UCSD-AML1 (cell line): ENCODE measurements around the gene AOPEP.

ENCODE experiments used
- DNase-seq: peaks from one replicate; lab custom pipeline; 2025; ENCODE audit not compliant: unreplicated experiment; lab: John Stamatoyannopoulos, UW

AOPEP gene

GRCh38 chr9:95125652-95126051, 399.2 kb downstream of the AOPEP start:
- no peak for DNase-seq

- DNase-seq = no peak
Observed at GRCh38 chr9:95126739-95127138, 400.2 kb downstream of the AOPEP start.

GRCh38 chr9:95127249-95128176, 401.0 kb downstream of the AOPEP start:
- no peak for DNase-seq

- no peak for DNase-seq
Observed at GRCh38 chr9:95128177-95128524, 401.7 kb downstream of the AOPEP start.

GRCh38 chr9:95129476-95130291, 403.2 kb downstream of the AOPEP start:
- no peak for DNase-seq

GRCh38 chr9:95130484-95130883, 404.0 kb downstream of the AOPEP start:
- no peak for DNase-seq

- peak; percentile 63 for DNase-seq
Observed at GRCh38 chr9:95131023-95131943, 404.8 kb downstream of the AOPEP start.

GRCh38 chr9:95132366-95133324, 406.1 kb downstream of the AOPEP start:
- no peak for DNase-seq

- no peak for DNase-seq
Observed at GRCh38 chr9:95133325-95133705, 406.8 kb downstream of the AOPEP start.

- DNase-seq = no peak
Observed at GRCh38 chr9:95134457-95134881, 408.0 kb downstream of the AOPEP start.

- DNase-seq = no peak
Observed at GRCh38 chr9:95135756-95136155, 409.3 kb downstream of the AOPEP start.
